ENCODE results near the gene DHRS12.

Gene DHRS12

DNA sequence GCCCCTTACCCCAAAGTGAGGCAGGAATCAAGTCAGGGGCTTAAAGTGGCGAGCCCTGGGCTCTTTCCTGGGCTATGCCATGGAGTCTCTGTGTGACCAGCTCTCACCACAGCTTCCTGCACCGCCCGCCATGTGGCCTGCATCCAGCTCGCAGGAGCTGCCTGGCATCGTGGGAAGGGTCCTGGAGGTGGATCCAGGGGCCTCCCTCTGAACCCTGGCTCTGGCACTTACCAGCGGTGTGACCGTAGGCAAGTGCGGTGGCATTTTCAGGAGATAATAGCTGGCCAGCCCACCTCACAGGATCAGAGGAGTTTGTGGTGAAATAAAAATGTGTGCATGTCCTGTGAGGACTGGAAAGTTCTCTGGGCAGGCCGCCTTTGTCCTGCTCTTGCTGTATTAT, 26.0 kb downstream of the DHRS12 start:
- no peak overlapping the region for H3K27ac ChIP-seq (ENCODE audit: low read depth, low read length, poor library complexity, severe bottlenecking)
- no peak overlapping the region for H3K4me2 ChIP-seq (ENCODE audit: low read length)
- no peaks in the 10 kb centered on the region for H3K9me3 ChIP-seq (ENCODE audit: low read length)
- no peaks in the 10 kb centered on the region for H4K20me1 ChIP-seq (ENCODE audit: insufficient read depth, low read length)
- H2AFZ ChIP-seq (ENCODE audit: low read length) = no peak overlapping the region
- TF ChIP-seq EZH2 (IDR thresholded peaks at IDR 0.05; ENCODE audit: borderline replicate concordance, low read length) (no peak), CTCF (IDR thresholded peaks at IDR 0.05; ENCODE audit: low read length) (no peak)
- no peaks in the 10 kb centered on the region for H3K36me3 ChIP-seq (ENCODE audit: insufficient read depth, low read length)
- no peaks in the 10 kb centered on the region for H3K9me2 ChIP-seq (ENCODE audit: low read depth, low read length)
- H3K9ac ChIP-seq (ENCODE audit: low read length) = no peak overlapping the region
- H3K4me1 ChIP-seq (ENCODE audit: insufficient read depth, low read length, severe bottlenecking) = peaks cover 8% of the 10 kb centered on the region
- H3K79me2 ChIP-seq (ENCODE audit: insufficient read depth, low read length) = no peaks in the 10 kb centered on the region
- H3F3A ChIP-seq (ENCODE audit: insufficient read depth, low read length) = no peaks in the 10 kb centered on the region
- H3K4me3 ChIP-seq (ENCODE audit: low read depth, low read length, poor library complexity, severe bottlenecking) = no peak overlapping the region
- no peaks in the 10 kb centered on the region; the same call in 1 of the 2 replicates for H3K27me3 ChIP-seq (ENCODE audit: insufficient read depth, low read length)

DNA sequence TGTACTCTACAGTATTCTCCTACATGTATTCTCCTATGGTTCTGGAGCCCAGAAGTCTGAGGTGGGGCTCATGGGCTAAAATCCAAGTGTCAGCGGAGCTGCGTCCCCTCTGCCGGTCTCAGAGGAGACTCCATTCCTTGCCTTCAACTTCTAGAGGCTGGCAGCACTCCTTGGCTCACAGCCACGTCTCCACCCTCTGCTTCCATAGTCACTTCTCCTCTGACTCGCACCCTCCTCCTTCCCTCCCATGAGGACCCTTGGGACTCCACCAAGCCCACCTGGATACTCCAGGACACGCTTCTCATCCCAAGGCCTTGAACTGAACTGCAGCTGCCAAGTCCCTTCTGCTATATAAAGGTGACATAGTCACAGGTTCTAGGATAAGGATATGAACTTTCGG, 27.8 kb downstream of the DHRS12 start:
- TF ChIP-seq EZH2 (IDR thresholded peaks at IDR 0.05; ENCODE audit: borderline replicate concordance, low read length) = no peak
- TF ChIP-seq CTCF (IDR thresholded peaks at IDR 0.05; ENCODE audit: low read length) = no peak

GRCh38 chr13:51773515-51773914, 30.4 kb downstream of the DHRS12 start:
- Histone ChIP-seq H3K4me1 (ENCODE audit: insufficient read depth, low read length, severe bottlenecking) (peaks cover 7% of the 10 kb centered on the region), H3F3A (ENCODE audit: insufficient read depth, low read length) (no peaks in the 10 kb centered on the region)
- TF ChIP-seq CTCF (IDR thresholded peaks at IDR 0.05; ENCODE audit: low read length) (no peak), EZH2 (IDR thresholded peaks at IDR 0.05; ENCODE audit: borderline replicate concordance, low read length) (no peak)

More for the DNA sequence above, 27.8 kb downstream of the DHRS12 start:
- Histone ChIP-seq H3K36me3 (ENCODE audit: insufficient read depth, low read length) (no peaks in the 10 kb centered on the region), H2AFZ (ENCODE audit: low read length) (no peak overlapping the region), H3K79me2 (ENCODE audit: insufficient read depth, low read length) (no peaks in the 10 kb centered on the region), H3F3A (ENCODE audit: insufficient read depth, low read length) (no peaks in the 10 kb centered on the region), H3K9me3 (ENCODE audit: low read length) (no peaks in the 10 kb centered on the region), H3K4me2 (ENCODE audit: low read length) (no peak overlapping the region), H3K9me2 (ENCODE audit: low read depth, low read length) (no peaks in the 10 kb centered on the region), H3K27ac (ENCODE audit: low read depth, low read length, poor library complexity, severe bottlenecking) (no peak overlapping the region), H3K4me3 (ENCODE audit: low read depth, low read length, poor library complexity, severe bottlenecking) (no peak overlapping the region), H3K27me3 (ENCODE audit: insufficient read depth, low read length) (no peaks in the 10 kb centered on the region; the same call in 1 of the 2 replicates), H3K4me1 (ENCODE audit: insufficient read depth, low read length, severe bottlenecking) (peaks cover under 1% of the 10 kb centered on the region), H3K9ac (ENCODE audit: low read length) (no peak overlapping the region), H4K20me1 (ENCODE audit: insufficient read depth, low read length) (no peaks in the 10 kb centered on the region)

More at GRCh38 chr13:51773515-51773914, 30.4 kb downstream of the DHRS12 start:
- H3K9ac ChIP-seq (ENCODE audit: low read length) = no peak overlapping the region
- H3K79me2 ChIP-seq (ENCODE audit: insufficient read depth, low read length) = no peaks in the 10 kb centered on the region
- no peak overlapping the region for H3K4me2 ChIP-seq (ENCODE audit: low read length)
- no peak overlapping the region for H2AFZ ChIP-seq (ENCODE audit: low read length)
- no peaks in the 10 kb centered on the region for H3K9me3 ChIP-seq (ENCODE audit: low read length)
- H4K20me1 ChIP-seq (ENCODE audit: insufficient read depth, low read length) = no peaks in the 10 kb centered on the region
- no peaks in the 10 kb centered on the region for H3K36me3 ChIP-seq (ENCODE audit: insufficient read depth, low read length)
- no peaks in the 10 kb centered on the region for H3K9me2 ChIP-seq (ENCODE audit: low read depth, low read length)
- H3K27ac ChIP-seq (ENCODE audit: low read depth, low read length, poor library complexity, severe bottlenecking) = no peak overlapping the region
- no peak overlapping the region for H3K4me3 ChIP-seq (ENCODE audit: low read depth, low read length, poor library complexity, severe bottlenecking)
- no peaks in the 10 kb centered on the region; the same call in 1 of the 2 replicates for H3K27me3 ChIP-seq (ENCODE audit: insufficient read depth, low read length)

Measured in OCI-LY1 (cell line).